ENCODE measurements around the gene OPN1SW. TPM values are rescaled to one million over a fixed set of nuclear protein-coding genes. Genes with fewer than 3 reads are reported as not detected.

Gene OPN1SW
- total RNA-seq, 3 donors from 2014 or later = not detected

GRCh38 chr7:128729494-128729893 is 46.1 kb downstream of the OPN1SW start:
- TF ChIP-seq CTCF (IDR thresholded peaks at IDR 0.05) = no peak
- H3K4me1 ChIP-seq (ENCODE audit: low read depth) = no peaks in the 10 kb centered on the region
- H3K36me3 ChIP-seq (ENCODE audit: low read depth) = no peaks in the 10 kb centered on the region
- ATAC-seq = no peak
- no peaks in the 10 kb centered on the region for H3K9me3 ChIP-seq
- H3K4me3 ChIP-seq = no peak overlapping the region
- DNase-seq = no peak
- intact Hi-C loops (cut with DNase I, micrococcal nuclease) = no loop called here

- DNase-seq (no peak), ATAC-seq (no peak)
- TF ChIP-seq CTCF (IDR thresholded peaks at IDR 0.05) = no peak
- Histone ChIP-seq H3K4me3 (no peak overlapping the region), H3K9me3 (no peaks in the 10 kb centered on the region), H3K4me1 (ENCODE audit: low read depth) (no peaks in the 10 kb centered on the region), H3K36me3 (ENCODE audit: low read depth) (no peaks in the 10 kb centered on the region)
- intact Hi-C loops (cut with DNase I, micrococcal nuclease) = no loop called here
Observed at GRCh38 chr7:128728598-128728997, 47.0 kb downstream of the OPN1SW start.

GRCh38 chr7:128727239-128727638 is 48.4 kb downstream of the OPN1SW start:
- no peak overlapping the region for H3K4me3 ChIP-seq
- H3K36me3 ChIP-seq (ENCODE audit: low read depth) = no peaks in the 10 kb centered on the region
- TF ChIP-seq CTCF (IDR thresholded peaks at IDR 0.05) = no peak
- H3K4me1 ChIP-seq (ENCODE audit: low read depth) = no peaks in the 10 kb centered on the region
- DNase-seq (no peak), ATAC-seq (no peak)
- no peaks in the 10 kb centered on the region for H3K9me3 ChIP-seq
- intact Hi-C loops (cut with DNase I, micrococcal nuclease) = no loop called here

GRCh38 chr7:128726737-128727072 is 48.9 kb downstream of the OPN1SW start:
- TF ChIP-seq CTCF (IDR thresholded peaks at IDR 0.05) = no peak
- H3K4me3 ChIP-seq = no peak overlapping the region
- no peaks in the 10 kb centered on the region for H3K4me1 ChIP-seq (ENCODE audit: low read depth)
- no peaks in the 10 kb centered on the region for H3K36me3 ChIP-seq (ENCODE audit: low read depth)
- ATAC-seq (no peak), DNase-seq (no peak)
- H3K9me3 ChIP-seq = no peaks in the 10 kb centered on the region
- intact Hi-C loops (cut with DNase I, micrococcal nuclease) = no loop called here

- DNase-seq (no peak), ATAC-seq (no peak)
- Histone ChIP-seq H3K9me3 (no peaks in the 10 kb centered on the region), H3K4me3 (no peak overlapping the region), H3K36me3 (ENCODE audit: low read depth) (no peaks in the 10 kb centered on the region), H3K4me1 (ENCODE audit: low read depth) (no peaks in the 10 kb centered on the region)
- intact Hi-C loops (cut with DNase I, micrococcal nuclease) = no loop called here
- no peak for TF ChIP-seq CTCF (IDR thresholded peaks at IDR 0.05)
Observed at GRCh38 chr7:128726059-128726736, 49.4 kb downstream of the OPN1SW start.

GRCh38 chr7:128725531-128725930 is 50.1 kb downstream of the OPN1SW start:
- Histone ChIP-seq H3K4me1 (ENCODE audit: low read depth) (no peaks in the 10 kb centered on the region), H3K36me3 (ENCODE audit: low read depth) (no peaks in the 10 kb centered on the region), H3K4me3 (no peak overlapping the region), H3K9me3 (no peaks in the 10 kb centered on the region)
- ATAC-seq = no peak
- DNase-seq = no peak
- intact Hi-C loops (cut with DNase I, micrococcal nuclease) = no loop called here
- TF ChIP-seq CTCF (IDR thresholded peaks at IDR 0.05) = no peak

Data from mucosa of descending colon (tissue), 3 donors.